NCI-H524 treated with DMSO at 0.1 percent for 48 hours (cell line): ENCODE measurements around the gene DSTYK.

Experiments used
- DNase-seq: peaks from one replicate; lab custom pipeline; 2025; lab: John Stamatoyannopoulos, UW

The DSTYK gene

GRCh38 chr1:205211169-205211838, at the start of gene DSTYK:
TSS of gene DSTYK (minus strand) at chr1:205211702. CDS start at chr1:205211535, 167 bp downstream.
- DNase-seq = peak; percentile 73

GRCh38 chr1:205259998-205260397, 48.5 kb upstream of the DSTYK start:
- no peak for DNase-seq

- DNase-seq = no peak
Observed at GRCh38 chr1:205259324-205259832, 47.9 kb upstream of the DSTYK start.

GRCh38 chr1:205258719-205259118, 47.2 kb upstream of the DSTYK start:
- no peak for DNase-seq

GRCh38 chr1:205258261-205258691, 46.8 kb upstream of the DSTYK start:
- DNase-seq = peak; percentile 62

- no peak for DNase-seq
Observed at GRCh38 chr1:205257735-205258134, 46.2 kb upstream of the DSTYK start.

- DNase-seq = peak; percentile 56
Observed at GRCh38 chr1:205256951-205257625, 45.6 kb upstream of the DSTYK start.

GRCh38 chr1:205255941-205256780, 44.7 kb upstream of the DSTYK start:
- peak; percentile 50 for DNase-seq

GRCh38 chr1:205251576-205251975, 40.1 kb upstream of the DSTYK start:
- DNase-seq = no peak

- DNase-seq = no peak
Observed at GRCh38 chr1:205250699-205251098, 39.2 kb upstream of the DSTYK start.

- no peak for DNase-seq
Observed at GRCh38 chr1:205249651-205250050, 38.1 kb upstream of the DSTYK start.

GRCh38 chr1:205248793-205249601, 37.5 kb upstream of the DSTYK start:
- DNase-seq = no peak

GRCh38 chr1:205247130-205247921, 35.8 kb upstream of the DSTYK start:
- DNase-seq = no peak

GRCh38 chr1:205246351-205247119, 35.0 kb upstream of the DSTYK start:
- DNase-seq = no peak

- no peak for DNase-seq
Observed at GRCh38 chr1:205245096-205245495, 33.6 kb upstream of the DSTYK start.

- DNase-seq = no peak
Observed at GRCh38 chr1:205244384-205244783, 32.9 kb upstream of the DSTYK start.

- no peak for DNase-seq
Observed at GRCh38 chr1:205243350-205244191, 32.1 kb upstream of the DSTYK start.

- no peak for DNase-seq
Observed at GRCh38 chr1:205241366-205242030, 30.0 kb upstream of the DSTYK start.

- DNase-seq = no peak
Observed at GRCh38 chr1:205240569-205240968, 29.1 kb upstream of the DSTYK start.
